Measurements from ENCODE around the gene ROBO1. TPM values are rescaled to one million over a fixed set of nuclear protein-coding genes. Genes with fewer than 3 reads are reported as not detected.

ROBO1 gene
- total RNA-seq, 1 donor from 2014 or later: 66.5 TPM

DNA sequence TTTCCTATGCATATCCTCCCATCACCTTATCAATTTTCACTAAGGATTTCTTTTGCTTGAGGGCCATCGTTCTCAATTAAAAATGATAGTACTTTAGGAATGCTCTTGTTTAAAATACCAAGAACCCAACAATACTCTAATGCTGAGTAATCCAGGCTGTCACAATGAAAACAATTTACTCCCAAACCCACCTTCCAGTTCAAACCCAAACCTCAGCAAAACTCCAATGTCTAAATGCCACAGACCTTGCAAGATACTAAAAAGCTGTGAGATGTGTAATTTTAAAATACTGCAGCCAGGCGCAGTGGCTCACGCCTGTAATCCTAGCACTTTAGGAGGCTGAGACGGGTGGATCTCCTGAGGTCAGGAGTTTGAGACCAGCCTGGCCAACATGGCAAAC is 889.8 kb downstream of the ROBO1 start:
- Histone ChIP-seq H3K9me3 (no peaks in the 10 kb centered on the region), H3K27me3 (no peaks in the 10 kb centered on the region), H3K27ac (no peak overlapping the region), H3K4me3 (no peak overlapping the region), H3K4me1 (peaks cover 16% of the 10 kb centered on the region), H3K36me3 (no peaks in the 10 kb centered on the region)
- no peak for TF ChIP-seq POLR2A (IDR thresholded peaks at IDR 0.05)
- TF ChIP-seq, protein P1, sequence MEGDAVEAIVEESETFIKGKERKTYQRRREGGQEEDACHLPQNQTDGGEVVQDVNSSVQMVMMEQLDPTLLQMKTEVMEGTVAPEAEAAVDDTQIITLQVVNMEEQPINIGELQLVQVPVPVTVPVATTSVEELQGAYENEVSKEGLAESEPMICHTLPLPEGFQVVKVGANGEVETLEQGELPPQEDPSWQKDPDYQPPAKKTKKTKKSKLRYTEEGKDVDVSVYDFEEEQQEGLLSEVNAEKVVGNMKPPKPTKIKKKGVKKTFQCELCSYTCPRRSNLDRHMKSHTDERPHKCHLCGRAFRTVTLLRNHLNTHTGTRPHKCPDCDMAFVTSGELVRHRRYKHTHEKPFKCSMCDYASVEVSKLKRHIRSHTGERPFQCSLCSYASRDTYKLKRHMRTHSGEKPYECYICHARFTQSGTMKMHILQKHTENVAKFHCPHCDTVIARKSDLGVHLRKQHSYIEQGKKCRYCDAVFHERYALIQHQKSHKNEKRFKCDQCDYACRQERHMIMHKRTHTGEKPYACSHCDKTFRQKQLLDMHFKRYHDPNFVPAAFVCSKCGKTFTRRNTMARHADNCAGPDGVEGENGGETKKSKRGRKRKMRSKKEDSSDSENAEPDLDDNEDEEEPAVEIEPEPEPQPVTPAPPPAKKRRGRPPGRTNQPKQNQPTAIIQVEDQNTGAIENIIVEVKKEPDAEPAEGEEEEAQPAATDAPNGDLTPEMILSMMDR (IDR thresholded peaks at IDR 0.05): no peak
- no peak for TF ChIP-seq POLR2AphosphoS5 (IDR thresholded peaks at IDR 0.05; ENCODE audit: insufficient read depth in 1 of 2, low read depth in 1 of 2)
- intact Hi-C loops (cut with DNase I): no loop called here
- no peak for DNase-seq (ENCODE audit: extremely low spot score in 2 of 2)

DNA sequence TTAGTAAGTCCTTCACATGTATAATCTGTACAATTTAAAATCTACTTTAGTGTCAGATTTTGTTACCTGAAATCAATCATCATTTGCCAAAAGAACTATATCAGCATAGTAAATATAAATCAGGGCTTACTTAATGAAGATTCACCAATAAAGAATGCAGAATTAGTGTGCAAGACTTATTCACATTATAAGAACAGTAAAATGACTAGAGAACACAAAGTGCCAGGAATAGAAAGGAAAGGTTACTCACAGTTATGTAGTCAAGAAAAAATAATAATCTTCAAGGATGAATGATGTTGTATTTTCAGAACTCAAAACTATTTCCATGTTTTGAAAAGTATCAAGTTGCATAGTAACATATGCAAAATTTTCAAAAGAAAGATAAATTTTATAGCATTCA is 891.9 kb downstream of the ROBO1 start:
- peaks cover 10% of the 10 kb centered on the region for H3K4me1 ChIP-seq

DNA sequence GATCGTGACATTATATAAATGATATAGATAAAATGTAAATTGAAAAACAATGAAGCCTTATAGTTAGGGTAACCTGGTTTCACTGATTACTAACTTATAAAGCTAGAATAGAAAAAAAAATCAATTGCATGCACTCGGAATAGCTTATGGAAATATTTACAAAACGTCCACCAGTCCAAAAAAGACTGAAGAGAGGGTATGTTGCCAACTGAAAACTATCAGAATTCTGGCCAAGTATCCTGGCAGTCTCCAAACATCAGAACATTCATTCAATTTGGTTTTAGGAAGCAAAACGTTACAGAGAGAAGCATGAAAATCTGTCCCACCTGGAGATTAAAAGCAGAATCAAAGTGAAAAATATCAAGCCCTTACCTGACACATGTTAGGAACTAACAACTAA is 892.4 kb downstream of the ROBO1 start:
- no peak overlapping the region for H3K4me3 ChIP-seq
- no peaks in the 10 kb centered on the region for H3K27me3 ChIP-seq
- no peaks in the 10 kb centered on the region for H3K36me3 ChIP-seq
- H3K9me3 ChIP-seq: no peaks in the 10 kb centered on the region
- H3K4me1 ChIP-seq: peaks cover 6% of the 10 kb centered on the region
- no peak for DNase-seq (ENCODE audit: extremely low spot score in 2 of 2)
- H3K27ac ChIP-seq: no peak overlapping the region
- intact Hi-C loops (cut with DNase I): no loop called here
- TF ChIP-seq POLR2A (IDR thresholded peaks at IDR 0.05) (no peak), POLR2AphosphoS5 (IDR thresholded peaks at IDR 0.05; ENCODE audit: insufficient read depth in 1 of 2, low read depth in 1 of 2) (no peak)
- TF ChIP-seq, protein P1 (IDR thresholded peaks at IDR 0.05): no peak

More for the DNA sequence above, 891.9 kb downstream of the ROBO1 start:
- DNase-seq (ENCODE audit: extremely low spot score in 2 of 2): no peak
- TF ChIP-seq, protein P1 (IDR thresholded peaks at IDR 0.05): no peak
- intact Hi-C loops (cut with DNase I): no loop called here
- H3K27me3 ChIP-seq: no peaks in the 10 kb centered on the region
- H3K36me3 ChIP-seq: no peaks in the 10 kb centered on the region
- H3K9me3 ChIP-seq: no peaks in the 10 kb centered on the region
- no peak overlapping the region for H3K27ac ChIP-seq
- H3K4me3 ChIP-seq: no peak overlapping the region

DNA sequence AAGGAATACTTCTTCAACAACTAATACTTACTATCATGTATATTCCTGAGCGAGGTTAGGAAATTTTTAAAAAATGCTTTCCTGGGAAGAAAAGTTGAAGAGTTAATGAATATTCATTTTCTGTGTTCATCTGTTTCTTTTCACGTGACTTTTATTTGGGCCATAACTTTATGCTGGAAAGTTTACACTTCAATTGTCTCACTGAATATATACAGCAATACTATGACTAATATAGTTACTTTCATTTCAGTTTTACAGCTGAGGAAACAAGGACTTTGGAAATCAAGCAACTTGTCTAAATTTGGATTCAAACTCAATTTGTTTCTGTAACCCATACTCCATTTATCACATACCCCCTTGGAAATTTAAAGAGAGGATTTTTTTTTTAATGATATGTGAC is 894.2 kb downstream of the ROBO1 start:
- Histone ChIP-seq H3K36me3 (no peaks in the 10 kb centered on the region), H3K4me3 (no peak overlapping the region), H3K9me3 (no peaks in the 10 kb centered on the region), H3K27ac (no peak overlapping the region), H3K4me1 (peaks cover 5% of the 10 kb centered on the region), H3K27me3 (no peaks in the 10 kb centered on the region)
- no peak for DNase-seq (ENCODE audit: extremely low spot score in 2 of 2)
- no peak for TF ChIP-seq POLR2A (IDR thresholded peaks at IDR 0.05)
- TF ChIP-seq POLR2AphosphoS5 (IDR thresholded peaks at IDR 0.05; ENCODE audit: insufficient read depth in 1 of 2, low read depth in 1 of 2): no peak
- TF ChIP-seq, protein P1 (IDR thresholded peaks at IDR 0.05): no peak
- intact Hi-C loops (cut with DNase I): no loop called here

DNA sequence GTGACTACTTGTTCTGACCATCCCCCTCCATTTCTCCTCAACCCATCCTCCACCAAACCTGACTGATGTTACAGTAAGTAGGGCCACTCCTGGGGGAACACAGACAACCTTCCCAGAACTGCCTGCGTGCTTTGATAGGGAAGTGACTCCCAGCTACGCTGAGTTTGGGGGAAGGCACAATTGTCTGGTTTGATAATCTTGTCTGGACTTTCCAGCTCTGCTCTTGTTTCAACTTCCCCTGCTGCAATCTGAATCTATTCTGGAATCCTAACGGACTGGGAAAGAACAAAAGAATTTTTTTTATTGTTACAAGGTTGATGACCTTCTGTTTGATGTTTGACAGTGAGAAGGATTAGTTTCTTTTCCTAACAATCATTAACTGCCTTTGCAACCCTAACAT is 895.6 kb downstream of the ROBO1 start:
- intact Hi-C loops (cut with DNase I): no loop called here

More for the DNA sequence above, 895.6 kb downstream of the ROBO1 start:
- no peaks in the 10 kb centered on the region for H3K27me3 ChIP-seq
- TF ChIP-seq POLR2A (IDR thresholded peaks at IDR 0.05): no peak
- TF ChIP-seq, protein P1 (IDR thresholded peaks at IDR 0.05): no peak
- TF ChIP-seq POLR2AphosphoS5 (IDR thresholded peaks at IDR 0.05; ENCODE audit: insufficient read depth in 1 of 2, low read depth in 1 of 2): no peak
- DNase-seq (ENCODE audit: extremely low spot score in 2 of 2): no peak
- H3K4me1 ChIP-seq: peaks cover 14% of the 10 kb centered on the region
- no peaks in the 10 kb centered on the region for H3K9me3 ChIP-seq
- H3K27ac ChIP-seq: no peak overlapping the region
- no peak overlapping the region for H3K4me3 ChIP-seq
- H3K36me3 ChIP-seq: no peaks in the 10 kb centered on the region

Measured in vagina (tissue), 2 donors.